ENCODE data around the gene GRIFIN. TPM values are rescaled to one million over a fixed set of nuclear protein-coding genes. Genes with fewer than 3 reads are reported as not detected.

Gene GRIFIN
- polyA plus RNA-seq, 1 of the 3 experiments (the other 2 are of a cell fraction) = not detected

DNA sequence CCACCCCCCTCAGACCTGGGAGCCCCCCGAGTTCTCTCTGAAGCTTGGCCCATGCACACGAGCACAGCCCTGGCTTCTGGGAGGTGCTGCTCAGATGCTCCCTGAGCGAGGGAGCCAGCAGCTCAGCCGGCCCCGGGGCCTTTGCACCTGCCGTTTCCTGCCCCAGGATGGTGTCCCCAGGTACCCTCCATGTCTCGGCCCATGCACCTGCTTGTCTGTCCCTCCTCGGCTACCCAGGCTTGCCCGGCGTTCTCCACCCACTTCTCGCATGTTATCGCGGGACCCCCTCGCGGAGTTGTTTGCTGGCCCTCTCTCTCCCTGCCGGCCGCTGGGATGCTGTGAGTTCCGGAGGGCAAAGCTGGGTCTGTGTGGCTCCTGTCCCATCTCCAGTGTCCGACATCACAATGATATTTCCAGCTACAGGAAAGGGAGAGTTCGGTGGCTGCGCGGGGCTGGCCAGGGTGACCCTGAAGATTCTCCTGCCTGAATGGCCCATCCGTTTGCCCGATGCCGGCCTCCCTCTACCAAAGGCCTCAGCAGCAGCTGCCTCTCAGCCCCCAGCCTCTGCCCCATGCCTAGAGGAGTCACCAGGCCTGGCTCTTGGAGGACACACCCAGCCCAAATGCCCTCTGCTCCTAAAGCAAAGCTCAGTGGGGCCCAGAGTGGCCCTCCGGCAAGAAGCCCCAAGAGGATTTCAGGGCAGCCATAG lies 31.2 kb upstream of the GRIFIN start:
- DNase-seq = no peak
- H3K9ac ChIP-seq = no peak overlapping the region
- CTCF ChIA-PET = interaction anchor here (0.6 to 2.1 kb wide), 4 partner anchors 9 to 60 kb away, joined by 3 to 8 read pairs (median 3); no protein-coding TSS in a partner anchor
- H3K79me2 ChIP-seq (ENCODE audit: insufficient read depth) = no peaks in the 10 kb centered on the region
- POLR2A ChIA-PET = interaction anchor here (1.2 kb wide), 1 partner anchor 8 kb away, joined by 3 read pairs; no protein-coding TSS in a partner anchor
- H3F3A ChIP-seq (replicated peaks; ENCODE audit: insufficient read depth) = peaks cover 7% of the 10 kb centered on the region
- H4K20me1 ChIP-seq (ENCODE audit: insufficient read depth) = no peaks in the 10 kb centered on the region
- no peaks in the 10 kb centered on the region for H3K9me3 ChIP-seq
- no peak for TF ChIP-seq TAF1 (IDR thresholded peaks at IDR 0.05; ENCODE audit: borderline replicate concordance, low read depth, low read length)
- no peak for TF ChIP-seq RCOR1 (IDR thresholded peaks at IDR 0.05; ENCODE audit: low read length)
- TF ChIP-seq, protein P1, sequence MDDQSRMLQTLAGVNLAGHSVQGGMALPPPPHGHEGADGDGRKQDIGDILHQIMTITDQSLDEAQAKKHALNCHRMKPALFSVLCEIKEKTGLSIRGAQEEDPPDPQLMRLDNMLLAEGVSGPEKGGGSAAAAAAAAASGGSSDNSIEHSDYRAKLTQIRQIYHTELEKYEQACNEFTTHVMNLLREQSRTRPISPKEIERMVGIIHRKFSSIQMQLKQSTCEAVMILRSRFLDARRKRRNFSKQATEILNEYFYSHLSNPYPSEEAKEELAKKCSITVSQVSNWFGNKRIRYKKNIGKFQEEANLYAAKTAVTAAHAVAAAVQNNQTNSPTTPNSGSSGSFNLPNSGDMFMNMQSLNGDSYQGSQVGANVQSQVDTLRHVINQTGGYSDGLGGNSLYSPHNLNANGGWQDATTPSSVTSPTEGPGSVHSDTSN (IDR thresholded peaks at IDR 0.05) = no peak
- TF ChIP-seq NFIC (IDR thresholded peaks at IDR 0.05; ENCODE audit: borderline replicate concordance) = no peak
- TF ChIP-seq RXRA (IDR thresholded peaks at IDR 0.05; ENCODE audit: borderline replicate concordance, low read depth) = no peak
- TF ChIP-seq SMC3 (IDR thresholded peaks at IDR 0.05; ENCODE audit: low read depth, low read length) = no peak
- no peak for TF ChIP-seq ELF1 (IDR thresholded peaks at IDR 0.05)
- no peak for TF ChIP-seq YY1 (IDR thresholded peaks at IDR 0.05; ENCODE audit: low read depth)
- TF ChIP-seq SIN3A (IDR thresholded peaks at IDR 0.05; ENCODE audit: borderline replicate concordance, low read depth, low read length) = no peak
- TF ChIP-seq MEF2A (IDR thresholded peaks at IDR 0.05; ENCODE audit: borderline replicate concordance, low read depth) = no peak
- TF ChIP-seq FOXJ3 (CRISPR knock-in tag; IDR thresholded peaks at IDR 0.05) = no peak
- TF ChIP-seq, protein P2, sequence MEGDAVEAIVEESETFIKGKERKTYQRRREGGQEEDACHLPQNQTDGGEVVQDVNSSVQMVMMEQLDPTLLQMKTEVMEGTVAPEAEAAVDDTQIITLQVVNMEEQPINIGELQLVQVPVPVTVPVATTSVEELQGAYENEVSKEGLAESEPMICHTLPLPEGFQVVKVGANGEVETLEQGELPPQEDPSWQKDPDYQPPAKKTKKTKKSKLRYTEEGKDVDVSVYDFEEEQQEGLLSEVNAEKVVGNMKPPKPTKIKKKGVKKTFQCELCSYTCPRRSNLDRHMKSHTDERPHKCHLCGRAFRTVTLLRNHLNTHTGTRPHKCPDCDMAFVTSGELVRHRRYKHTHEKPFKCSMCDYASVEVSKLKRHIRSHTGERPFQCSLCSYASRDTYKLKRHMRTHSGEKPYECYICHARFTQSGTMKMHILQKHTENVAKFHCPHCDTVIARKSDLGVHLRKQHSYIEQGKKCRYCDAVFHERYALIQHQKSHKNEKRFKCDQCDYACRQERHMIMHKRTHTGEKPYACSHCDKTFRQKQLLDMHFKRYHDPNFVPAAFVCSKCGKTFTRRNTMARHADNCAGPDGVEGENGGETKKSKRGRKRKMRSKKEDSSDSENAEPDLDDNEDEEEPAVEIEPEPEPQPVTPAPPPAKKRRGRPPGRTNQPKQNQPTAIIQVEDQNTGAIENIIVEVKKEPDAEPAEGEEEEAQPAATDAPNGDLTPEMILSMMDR (IDR thresholded peaks at IDR 0.05) = no peak
- TF ChIP-seq EZH2phosphoT487 (IDR thresholded peaks at IDR 0.05; ENCODE audit: borderline replicate concordance, low read depth) = no peak
- TF ChIP-seq FOSL2 (IDR thresholded peaks at IDR 0.05; ENCODE audit: borderline replicate concordance, low read depth) = no peak
- TF ChIP-seq TEAD4 (IDR thresholded peaks at IDR 0.05; ENCODE audit: borderline replicate concordance, insufficient read depth) = no peak
- no peak for TF ChIP-seq JUND (IDR thresholded peaks at IDR 0.05)
- no peak for TF ChIP-seq GABPA (IDR thresholded peaks at IDR 0.05; ENCODE audit: low read depth)
- TF ChIP-seq, protein P3, sequence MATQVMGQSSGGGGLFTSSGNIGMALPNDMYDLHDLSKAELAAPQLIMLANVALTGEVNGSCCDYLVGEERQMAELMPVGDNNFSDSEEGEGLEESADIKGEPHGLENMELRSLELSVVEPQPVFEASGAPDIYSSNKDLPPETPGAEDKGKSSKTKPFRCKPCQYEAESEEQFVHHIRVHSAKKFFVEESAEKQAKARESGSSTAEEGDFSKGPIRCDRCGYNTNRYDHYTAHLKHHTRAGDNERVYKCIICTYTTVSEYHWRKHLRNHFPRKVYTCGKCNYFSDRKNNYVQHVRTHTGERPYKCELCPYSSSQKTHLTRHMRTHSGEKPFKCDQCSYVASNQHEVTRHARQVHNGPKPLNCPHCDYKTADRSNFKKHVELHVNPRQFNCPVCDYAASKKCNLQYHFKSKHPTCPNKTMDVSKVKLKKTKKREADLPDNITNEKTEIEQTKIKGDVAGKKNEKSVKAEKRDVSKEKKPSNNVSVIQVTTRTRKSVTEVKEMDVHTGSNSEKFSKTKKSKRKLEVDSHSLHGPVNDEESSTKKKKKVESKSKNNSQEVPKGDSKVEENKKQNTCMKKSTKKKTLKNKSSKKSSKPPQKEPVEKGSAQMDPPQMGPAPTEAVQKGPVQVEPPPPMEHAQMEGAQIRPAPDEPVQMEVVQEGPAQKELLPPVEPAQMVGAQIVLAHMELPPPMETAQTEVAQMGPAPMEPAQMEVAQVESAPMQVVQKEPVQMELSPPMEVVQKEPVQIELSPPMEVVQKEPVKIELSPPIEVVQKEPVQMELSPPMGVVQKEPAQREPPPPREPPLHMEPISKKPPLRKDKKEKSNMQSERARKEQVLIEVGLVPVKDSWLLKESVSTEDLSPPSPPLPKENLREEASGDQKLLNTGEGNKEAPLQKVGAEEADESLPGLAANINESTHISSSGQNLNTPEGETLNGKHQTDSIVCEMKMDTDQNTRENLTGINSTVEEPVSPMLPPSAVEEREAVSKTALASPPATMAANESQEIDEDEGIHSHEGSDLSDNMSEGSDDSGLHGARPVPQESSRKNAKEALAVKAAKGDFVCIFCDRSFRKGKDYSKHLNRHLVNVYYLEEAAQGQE (IDR thresholded peaks at IDR 0.05; ENCODE audit: low read depth, low read length) = no peak
- no peak for TF ChIP-seq MXI1 (IDR thresholded peaks at IDR 0.05; ENCODE audit: low read depth, low read length)
- no peak for TF ChIP-seq EP300 (IDR thresholded peaks at IDR 0.05; ENCODE audit: borderline replicate concordance in 1 of 2, low read depth in 1 of 2, low read length in 1 of 2)
- no peak overlapping the region for H3K4me2 ChIP-seq
- no peaks in the 10 kb centered on the region for H3K36me3 ChIP-seq (replicated peaks in 1 of 2; ENCODE audit: control insufficient read depth in 1 of 2, insufficient read depth in 2 of 2, low read length in 1 of 2)
- 82% methylated on average over 17 of the region's 26 CpGs for WGBS (ENCODE audit: low lambda C conversion rate)
- no peak overlapping the region for H3K27ac ChIP-seq (ENCODE audit: low read depth in 2 of 2, low read length in 1 of 2)
- no peaks in the 10 kb centered on the region for H3K27me3 ChIP-seq (ENCODE audit: insufficient read depth)
- no peak overlapping the region for H3K4me3 ChIP-seq (ENCODE audit: low read depth in 2 of 2, low read length in 1 of 2)
- no peaks in the 10 kb centered on the region for H3K9me2 ChIP-seq
- H3K4me1 ChIP-seq (ENCODE audit: control insufficient read depth in 1 of 2, insufficient read depth in 2 of 2, low read depth in 1 of 2, low read length in 1 of 2) = peaks cover 5 to 41% of the 10 kb centered on the region in 2 experiments; a peak in 2 of 4 replicates
- no peak overlapping the region for H2AFZ ChIP-seq (ENCODE audit: low read depth)

Measured in SK-N-SH (cell line).